NCI-H2227 (cell line): ENCODE measurements around the gene PRKAR1B.

Experiments
- DNase-seq: peaks from one replicate; lab custom pipeline; 2025; ENCODE audit not compliant: unreplicated experiment; lab: John Stamatoyannopoulos, UW

Gene PRKAR1B

DNA sequence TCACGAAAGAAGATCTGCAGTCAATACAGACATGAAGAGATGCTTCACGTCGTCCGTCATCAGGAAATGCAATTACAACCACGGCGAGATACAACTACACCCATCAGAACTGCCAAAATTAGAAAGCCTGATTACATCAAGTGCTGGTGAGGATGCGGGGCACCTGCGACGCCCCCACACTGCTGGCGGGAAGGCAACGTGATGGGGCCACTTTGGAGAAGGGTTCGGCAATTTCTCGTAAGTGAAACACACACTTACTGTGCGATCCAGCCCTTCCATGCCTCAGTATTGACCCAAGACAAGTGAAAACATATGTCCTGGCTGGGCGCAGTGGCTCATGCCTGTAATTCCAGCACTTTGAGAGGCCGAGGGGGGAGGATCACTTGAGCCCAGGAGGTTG, 181.6 kb downstream of the PRKAR1B start:
- no peak for DNase-seq

DNA sequence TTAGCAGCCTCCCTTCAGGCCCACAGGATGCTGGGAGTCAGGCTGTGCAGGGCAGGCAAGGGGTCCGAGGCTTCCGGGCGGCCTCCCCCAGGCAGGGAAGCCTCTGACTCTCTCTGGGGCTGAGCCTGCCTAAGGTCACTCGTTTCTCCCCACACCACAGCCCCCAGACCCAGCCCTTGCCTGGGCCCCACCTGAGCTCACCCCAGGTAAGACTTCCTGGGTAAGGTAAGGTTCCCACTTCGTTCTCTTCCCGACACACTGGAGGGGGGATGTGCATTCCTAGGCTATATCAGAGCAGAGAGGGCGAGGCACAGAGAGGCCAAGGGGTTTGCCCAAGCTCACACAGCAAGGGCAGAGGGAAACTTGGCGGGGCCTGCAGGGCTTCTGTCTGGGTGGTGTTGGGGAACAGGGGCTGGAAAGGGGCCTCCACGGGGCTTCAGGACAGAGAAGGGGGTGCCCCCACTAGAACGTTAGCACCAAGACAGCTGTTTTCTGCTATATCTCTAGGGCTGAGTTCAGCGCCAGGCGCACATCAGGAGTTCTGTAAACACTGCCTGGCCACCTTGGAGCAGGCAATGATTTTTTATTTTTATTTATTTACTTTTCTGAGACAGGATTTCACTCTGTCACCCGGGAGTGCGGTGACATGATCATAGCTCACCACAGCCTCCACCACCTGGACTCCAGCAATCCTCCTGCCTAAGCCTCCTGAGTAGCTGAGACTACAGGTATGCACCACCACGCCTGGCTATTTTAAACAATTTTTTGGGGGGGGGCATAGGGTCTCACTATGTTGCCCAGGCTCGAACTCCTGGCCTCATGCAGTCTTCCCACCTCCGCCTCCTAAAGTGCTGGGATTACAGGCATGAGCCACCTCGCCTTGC, 182.5 kb downstream of the PRKAR1B start:
- DNase-seq = no peak

DNA sequence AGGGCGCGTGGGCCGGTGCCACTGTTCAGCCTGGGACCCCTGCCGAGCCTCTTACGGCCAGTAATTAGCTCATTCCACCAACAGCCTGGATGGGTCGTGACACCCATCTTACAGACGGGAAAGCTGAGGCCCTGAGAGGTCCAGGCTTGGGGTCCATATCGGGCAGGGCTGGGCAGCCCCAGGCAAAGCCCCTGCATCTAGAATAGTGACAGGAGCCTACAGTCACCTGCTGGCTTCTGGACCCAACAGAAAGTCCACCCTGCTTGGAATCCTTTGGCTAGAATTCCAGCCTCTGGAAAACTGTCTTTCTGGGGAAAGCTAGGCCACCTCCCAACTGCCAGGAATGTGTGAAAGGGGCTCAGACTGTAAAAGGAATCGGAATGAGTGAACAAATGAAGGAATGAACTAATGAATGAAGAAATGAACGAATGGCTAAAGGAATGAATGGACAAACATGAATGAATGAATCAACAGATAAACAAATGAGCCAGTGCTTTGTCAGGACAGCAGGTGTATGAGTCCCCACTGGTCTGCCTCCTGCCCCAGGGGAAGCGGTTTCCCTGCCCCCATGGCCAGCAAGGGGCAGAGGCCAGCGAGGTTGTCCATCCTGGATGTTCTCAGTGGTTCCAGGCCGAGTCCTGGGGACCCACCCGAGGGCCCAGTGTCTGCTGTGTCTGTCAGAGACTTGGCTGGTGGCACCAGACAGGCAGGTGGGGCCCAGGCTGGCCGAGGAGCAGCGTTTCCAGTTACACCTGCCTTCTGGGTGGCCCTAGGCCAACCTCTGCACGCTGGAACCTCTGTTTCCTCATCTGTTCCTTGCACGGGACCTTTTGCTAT, 183.4 kb downstream of the PRKAR1B start:
- DNase-seq = no peak

DNA sequence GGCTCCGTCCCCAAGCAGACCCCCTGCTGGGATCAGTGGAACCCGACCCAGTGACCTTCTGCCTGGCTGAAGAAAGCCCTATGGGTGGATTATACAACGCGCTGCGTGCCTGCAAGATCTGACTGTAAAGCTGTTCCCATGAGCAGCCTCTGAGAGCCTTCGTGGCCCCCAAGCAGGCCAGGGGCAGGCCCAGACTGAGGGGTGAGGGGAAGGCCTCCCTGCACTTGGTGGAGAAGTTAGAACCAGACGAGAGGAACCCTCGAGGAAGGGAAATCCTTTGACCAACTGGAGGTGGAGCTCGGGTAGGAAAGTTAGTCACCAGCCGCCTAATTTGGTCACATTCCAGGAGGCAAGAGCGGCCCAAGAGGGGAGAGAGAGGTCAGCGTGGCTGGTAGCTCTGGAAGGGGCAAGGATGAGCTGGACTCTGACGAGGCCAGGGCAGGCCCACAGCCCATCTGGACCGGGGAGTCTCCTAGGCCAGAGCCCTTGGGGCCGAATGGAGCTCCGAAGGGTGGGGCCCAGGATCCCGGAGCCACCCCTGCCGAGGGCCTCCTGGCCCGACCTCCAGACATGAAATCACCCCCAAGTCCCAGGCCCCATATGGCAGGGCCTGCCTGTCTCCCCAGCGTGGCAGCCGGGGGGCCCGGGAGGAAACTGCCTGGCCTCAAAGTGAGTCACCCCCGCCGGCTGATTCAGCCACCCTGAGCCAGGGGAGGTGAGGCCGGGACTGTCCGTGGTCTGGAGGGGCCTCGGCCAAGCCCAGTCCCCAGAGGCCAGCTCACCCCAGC, 184.2 kb downstream of the PRKAR1B start:
- no peak for DNase-seq

DNA sequence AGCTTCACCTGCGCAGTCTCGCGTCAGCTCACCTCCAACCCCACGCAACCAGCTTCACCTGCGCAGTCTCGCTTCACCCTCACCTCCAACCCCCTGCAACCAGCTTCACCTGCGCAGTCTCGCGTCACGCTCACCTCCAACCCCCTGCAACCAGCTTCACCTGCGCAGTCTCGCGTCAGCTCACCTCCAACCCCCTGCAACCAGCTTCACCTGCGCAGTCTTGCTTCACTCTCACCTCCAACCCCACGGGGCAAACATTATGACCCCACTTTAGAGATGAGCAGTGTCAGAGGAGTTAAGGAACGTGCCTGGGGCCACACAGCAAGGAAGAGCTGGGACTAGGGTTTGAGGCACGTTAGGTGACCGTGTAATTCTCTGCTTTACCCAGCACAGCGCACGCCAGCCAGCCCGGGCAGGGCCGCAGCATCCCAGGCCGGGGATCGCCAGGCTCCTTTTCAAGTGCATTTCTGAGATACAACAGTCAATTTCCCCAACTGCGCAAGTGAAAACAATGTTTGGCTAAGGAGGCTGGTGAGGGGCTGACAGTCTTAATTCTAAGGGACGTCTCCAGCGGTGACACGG, 184.9 kb downstream of the PRKAR1B start:
- no peak for DNase-seq

DNA sequence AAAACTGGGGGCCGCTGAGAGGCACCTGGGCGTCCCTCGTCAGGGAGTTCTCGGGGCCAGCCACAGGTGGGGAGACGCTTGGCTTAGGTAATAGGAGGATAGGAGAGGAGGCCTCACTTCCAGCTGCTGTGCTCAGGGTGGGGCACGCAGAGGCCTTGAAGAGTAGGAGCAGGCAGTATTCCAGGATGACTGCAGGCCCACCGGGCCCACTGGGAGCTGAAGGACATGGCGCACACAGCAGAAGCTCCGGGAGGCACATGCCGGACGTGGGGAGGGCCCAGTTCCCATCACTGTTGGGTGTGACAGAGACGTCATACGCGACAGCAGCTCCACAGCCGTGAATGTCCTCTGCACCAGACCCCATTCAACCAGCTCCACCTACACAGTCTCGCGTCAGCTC, 185.4 kb downstream of the PRKAR1B start:
- DNase-seq = no peak

DNA sequence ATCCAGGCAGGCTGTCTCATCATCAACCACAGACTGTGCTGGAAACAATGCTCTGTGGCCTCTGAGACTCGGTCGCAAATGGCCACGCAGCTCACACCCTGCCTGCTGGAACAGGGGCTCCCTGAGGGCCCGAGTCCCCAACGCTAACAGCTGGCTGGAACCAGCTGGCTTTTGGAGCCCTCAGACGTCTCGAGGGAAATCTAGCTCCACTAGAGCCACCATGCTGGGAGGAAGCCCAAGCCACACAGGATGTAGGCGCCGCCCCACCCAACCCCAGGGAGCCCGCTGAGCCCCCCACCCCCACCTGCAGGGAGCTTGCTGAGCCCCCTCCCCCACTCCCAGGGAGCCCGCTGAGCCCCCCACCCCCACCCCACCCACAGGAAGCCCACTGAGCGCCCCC, 186.1 kb downstream of the PRKAR1B start:
- DNase-seq = no peak

DNA sequence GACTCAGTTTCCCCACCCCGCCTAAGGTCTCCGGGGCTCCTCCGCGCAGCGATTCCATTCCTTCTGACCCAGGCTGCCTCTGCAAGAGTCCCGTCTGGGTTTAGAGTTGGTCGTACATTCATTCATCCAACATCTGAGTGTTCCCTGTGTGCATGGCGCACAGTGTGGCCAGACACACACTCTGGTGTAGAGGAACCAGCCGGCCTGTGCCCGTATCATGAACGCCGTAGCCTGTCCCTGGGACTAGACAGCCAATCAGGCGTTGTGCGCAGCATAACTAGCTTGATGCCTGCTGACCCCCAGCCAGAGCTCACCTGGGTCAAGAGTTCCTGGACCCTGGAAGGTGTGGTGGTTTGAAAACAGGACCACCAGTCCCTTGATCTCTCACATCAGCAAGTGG, 186.5 kb downstream of the PRKAR1B start:
- no peak for DNase-seq

DNA sequence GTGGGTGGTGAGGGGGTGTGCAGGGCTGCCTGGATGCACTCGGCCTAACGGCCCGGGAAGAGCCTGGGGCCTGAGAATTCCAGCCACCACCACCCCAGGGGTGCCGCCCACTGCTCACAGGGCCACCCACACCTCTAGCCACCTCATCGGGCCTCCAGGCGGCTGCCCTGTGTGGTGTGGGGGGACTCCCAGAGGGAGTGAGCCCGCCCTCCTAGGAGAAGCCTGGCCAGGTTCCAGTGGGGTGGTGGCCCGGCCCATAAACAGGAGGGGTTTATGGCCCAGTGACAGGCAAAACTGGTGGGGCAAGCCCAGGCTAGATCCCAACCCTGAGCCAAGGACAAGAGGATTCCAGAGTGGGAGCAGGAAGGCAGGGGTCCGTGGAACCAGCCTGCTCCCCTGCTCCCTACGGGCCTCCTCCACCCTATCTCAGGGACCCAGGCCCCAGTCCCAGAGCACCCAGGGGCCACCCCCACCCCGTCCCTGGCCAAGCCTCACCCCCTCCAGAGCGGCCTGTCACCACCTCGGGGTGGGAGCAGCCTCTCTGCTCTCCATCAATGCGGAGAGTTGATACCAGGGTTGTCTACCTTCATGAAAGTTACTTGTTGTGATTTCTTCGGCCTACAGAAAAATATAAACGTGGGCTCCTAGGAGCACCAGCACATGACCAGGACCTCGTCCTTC, 187.2 kb downstream of the PRKAR1B start:
- no peak for DNase-seq

DNA sequence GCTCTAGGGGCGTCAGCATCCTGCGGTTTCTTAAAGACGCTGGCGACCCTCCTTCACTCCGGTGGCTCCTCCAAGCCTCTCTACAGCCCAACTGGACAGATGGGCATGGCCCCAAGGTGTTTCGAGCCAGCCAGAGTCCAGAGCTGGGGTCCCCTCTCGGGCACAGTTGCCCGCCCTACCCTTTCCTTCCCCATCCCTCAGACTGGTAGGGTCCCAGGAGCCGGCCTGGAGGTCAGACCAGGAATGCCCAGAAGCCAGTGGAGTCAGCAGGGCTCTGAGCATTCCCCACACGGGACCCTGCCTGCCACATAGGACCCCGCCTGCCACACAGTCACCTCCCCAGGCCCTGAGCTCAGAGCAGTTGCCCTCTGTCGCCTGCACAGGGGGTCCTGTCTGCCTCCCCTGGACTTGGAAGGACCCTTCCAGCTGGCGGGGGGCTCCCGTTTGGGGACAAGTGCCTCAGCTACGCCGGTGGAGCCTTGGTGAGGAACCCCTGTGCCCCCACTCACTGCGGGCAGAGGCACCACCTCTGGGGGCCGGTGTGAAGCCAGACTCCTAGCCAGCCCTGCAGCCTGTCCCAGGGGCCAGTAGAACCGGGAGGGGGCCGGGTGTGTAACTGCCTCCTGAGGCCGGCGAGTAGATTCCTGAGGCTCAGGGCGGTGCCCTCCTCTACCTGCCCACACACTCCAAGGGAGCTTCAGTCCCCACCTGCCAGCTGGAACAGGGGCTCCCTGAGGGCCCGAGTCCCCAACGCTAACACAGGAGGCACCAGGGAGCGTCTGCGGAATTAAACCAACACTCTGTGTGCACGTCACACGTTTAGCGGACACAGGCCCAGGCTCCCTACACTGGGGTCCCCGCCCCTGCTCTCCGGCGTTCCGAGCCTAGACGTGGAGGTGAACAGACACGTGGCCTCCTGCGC, 188.1 kb downstream of the PRKAR1B start:
- no peak for DNase-seq

DNA sequence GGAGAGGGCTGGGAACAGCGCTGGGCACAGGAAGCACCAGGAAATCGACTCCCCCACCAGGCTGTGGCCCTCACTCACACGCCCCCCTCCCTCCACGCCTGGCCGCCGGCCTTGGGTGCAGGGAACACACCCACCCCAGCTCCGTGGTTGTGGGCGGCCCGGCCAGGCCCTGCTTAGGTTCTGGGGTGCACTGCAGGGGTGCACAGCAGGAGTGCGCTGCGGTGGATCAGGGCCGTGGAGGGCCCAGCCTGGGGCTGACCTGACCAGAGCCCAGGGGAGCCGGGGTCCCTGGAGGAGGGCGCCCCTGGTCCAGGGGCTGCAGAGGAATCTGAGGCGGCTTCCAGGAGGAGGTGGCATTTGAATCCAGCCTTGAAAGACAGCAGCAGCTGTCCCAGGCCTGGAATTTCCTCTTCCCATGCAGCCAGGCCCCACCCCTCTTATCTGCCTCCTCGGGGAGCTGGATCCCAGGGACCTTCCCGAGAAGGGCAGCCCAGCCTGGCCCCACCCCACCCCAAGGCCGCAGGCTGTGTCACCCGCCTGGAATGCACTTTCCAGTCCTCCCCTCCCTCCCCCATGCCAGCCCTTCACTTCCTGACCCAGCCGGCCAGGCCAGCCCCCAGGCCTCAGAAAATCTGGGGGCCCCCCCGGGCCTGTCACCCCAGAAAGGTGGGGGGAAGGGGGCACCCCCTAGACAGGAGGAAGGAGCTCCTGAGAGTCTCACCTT, 189.0 kb downstream of the PRKAR1B start:
- DNase-seq = no peak

DNA sequence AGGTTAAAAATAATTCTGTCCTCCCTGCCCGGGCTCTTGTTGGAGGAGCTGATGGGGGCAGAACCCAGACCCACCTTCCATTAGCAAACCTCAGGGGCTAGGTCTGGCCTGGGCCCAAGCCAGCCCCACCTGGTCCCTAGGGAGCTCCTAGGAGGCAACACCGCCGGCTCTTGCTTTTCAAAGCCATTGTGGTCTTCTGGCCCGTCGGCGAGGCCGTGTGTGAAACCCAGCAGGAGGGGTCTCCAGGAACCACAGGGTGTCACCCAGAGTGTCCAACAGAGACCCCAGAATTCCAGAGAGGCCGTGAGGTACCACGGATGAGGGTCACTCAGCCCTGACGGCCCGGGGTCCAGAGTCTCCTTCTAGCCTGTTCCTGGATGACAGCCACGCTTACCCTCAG, 190.8 kb downstream of the PRKAR1B start:
- DNase-seq = no peak

DNA sequence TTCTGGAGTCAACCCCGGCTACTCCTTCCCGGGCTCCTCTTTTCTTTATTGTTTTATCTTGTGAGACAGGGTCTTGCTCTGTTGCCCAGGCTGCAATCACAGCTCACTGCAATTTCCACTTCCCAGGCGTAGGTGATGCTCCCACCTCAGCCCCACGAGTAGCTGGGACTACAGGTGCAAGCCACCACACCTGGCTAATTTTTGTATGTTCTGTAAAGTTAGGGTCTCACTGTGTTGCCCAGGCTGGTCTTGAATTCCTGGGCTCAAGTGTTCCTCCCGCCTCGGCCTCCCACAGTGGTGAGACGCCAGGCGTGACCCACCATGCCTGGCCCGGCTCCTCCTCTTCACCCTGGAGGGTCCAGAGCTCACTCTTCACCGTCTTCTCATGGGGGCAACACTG, 192.1 kb downstream of the PRKAR1B start:
- no peak for DNase-seq

DNA sequence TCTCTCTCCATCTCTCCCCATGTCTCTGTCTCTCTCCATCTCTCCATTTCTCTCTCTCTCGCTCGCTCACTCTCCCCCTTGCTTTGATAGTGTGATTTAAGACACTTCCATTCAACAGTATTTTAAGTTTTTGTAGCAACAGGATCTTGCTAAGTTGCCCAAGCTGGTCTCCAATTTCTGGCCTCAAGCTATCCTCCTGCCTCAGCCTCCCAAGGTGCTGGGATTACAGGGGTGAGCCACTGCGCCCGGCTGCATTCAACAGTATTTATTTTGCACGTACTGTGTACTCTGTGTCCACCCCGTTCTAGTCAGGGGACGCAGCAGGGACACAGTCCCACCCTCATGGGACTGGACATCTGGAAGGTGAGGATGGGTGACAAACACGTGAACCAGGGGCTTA, 193.0 kb downstream of the PRKAR1B start:
- DNase-seq = no peak

DNA sequence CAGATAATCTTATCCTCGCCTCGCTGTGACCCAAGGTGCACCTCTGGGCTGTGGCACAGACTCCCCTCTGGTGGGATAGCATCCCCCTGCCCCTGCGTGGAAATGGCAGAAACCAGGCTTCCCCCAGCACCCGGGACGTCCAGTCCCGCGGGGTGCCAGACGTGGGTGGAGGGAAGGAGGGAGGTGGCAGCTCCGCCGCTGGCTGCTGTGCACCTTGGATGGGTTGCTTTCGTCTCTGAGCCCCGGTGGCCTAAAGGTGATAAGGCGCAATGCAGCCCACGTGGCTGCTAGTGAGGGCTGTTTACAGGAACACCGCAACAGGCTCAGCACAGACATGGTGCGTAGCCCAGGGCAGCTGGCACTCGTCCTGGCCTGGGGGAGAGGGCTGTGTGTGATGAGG, 193.8 kb downstream of the PRKAR1B start:
- no peak for DNase-seq

DNA sequence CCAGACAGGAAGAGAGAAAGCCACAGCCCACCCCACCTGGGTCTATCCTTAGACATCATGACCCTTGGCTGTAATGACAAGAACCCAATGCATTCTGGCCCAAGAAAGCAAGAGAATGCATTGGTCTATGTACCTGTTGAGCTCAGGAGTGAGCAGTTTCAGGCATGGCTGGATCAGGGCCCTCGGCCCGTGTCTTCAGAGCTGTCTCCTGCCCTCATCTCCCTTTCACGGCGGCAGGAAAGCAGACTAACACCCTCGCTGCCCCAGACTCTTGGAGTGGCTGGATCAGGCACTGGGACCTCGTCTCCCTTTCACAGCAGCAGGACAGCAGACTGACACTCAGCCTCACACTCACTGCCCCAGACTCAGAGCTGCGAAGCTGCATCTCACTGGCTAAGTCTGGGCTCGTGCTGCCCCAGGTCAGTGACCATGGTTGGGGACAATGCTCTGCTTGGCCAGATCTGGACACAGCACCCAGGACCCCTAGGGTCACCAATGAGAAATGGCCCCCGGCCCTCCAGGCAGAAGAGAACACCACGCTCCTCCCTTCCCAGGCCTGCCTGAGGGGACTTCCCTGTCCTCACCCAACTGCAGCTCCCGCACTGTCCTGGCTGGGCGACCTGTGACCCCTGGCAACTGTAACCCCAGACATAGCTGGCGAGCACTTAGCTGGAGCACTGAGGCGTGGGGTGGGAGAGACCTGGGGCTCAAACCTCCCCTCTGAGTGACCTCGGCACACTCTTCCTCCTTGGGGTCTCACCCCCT, 194.5 kb downstream of the PRKAR1B start:
- no peak for DNase-seq

DNA sequence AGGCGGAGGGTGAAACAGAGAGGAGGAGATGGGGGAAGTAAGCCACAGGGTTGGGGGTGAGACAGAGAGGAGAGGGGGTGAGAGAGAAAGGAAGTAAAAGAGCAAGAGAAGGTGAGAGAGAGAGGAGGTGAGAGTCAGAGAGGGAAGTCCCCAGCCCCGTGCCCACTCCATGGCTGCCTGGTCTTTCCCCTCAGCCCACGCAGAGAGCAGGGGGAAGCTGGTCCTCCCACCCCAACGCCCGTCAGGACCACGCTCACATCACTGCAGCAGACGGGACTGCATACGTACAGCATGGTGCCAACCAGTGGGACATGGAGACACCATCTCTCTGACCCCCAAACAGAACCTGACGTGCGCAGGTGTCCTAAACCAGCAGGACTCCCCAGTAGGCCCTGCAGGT, 195.3 kb downstream of the PRKAR1B start:
- no peak for DNase-seq

DNA sequence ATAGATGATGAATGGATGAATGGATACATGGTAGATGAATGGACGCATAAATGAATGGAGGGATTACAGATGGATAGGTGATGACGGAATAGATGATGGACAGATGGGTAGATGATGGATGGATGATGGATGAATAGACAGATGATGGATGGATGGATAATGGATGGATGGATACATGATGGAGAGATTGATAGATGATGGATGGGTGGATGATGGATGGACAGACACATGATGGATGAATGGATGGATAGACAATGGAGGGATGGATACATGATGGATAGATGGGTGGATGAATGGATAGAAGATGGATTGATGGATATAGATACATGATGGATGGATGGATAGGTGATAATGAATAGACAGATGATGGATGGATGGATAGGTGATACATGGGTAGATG, 198.6 kb downstream of the PRKAR1B start:
- no peak for DNase-seq
